Activated T-helper 2 cell treated with anti-CD3 and anti-CD28 coated beads, Interferon-gamma antibody, Interleukin-2, Interleukin-4, amounts not matched to agents 10 μg/mL and 5 μg/mL and 100 μg/mL, durations not matched to agents 14 hours and 24 hours and 36 hours (primary cell): ENCODE data around the gene BARD1. TPM values are rescaled to one million over a fixed set of nuclear protein-coding genes. Genes with fewer than 3 reads are reported as not detected.
A peak's percentile ranks its signal among the peaks of the same experiment; 100 is the strongest.
"Not testable (repeated sequence)": the region's sequence is repeated elsewhere in the genome, so short reads cannot be mapped to it uniquely, and the experiment has no call there.

Source experiments
- DNase-seq: peaks from one replicate; pipeline ENCODE4 v3.0.0; 2021; ENCODE audit warnings: low spot score
- H3K27ac Mint-ChIP-seq: one replicate; pipeline ENCODE4 v1.8.0; 2021; ENCODE audit warnings: mixed read lengths
- H3K27me3 Mint-ChIP-seq: one replicate; pipeline ENCODE4 v1.8.0; 2021; ENCODE audit warnings: low read depth, mixed read lengths
- H3K36me3 Mint-ChIP-seq: one replicate; pipeline ENCODE4 v1.8.0; 2021; ENCODE audit warnings: low read depth, mixed read lengths
- H3K4me1 Mint-ChIP-seq: one replicate; pipeline ENCODE4 v1.8.0; 2021; ENCODE audit warnings: low read depth, mixed read lengths
- H3K4me3 Mint-ChIP-seq: one replicate; pipeline ENCODE4 v1.8.0; 2021; ENCODE audit warnings: low read depth, mild to moderate bottlenecking, moderate library complexity, mixed read lengths
- H3K9me3 Mint-ChIP-seq: one replicate; pipeline ENCODE4 v1.8.0; 2021; ENCODE audit warnings: mixed read lengths
- intact Hi-C: fragments of 100-400 bp; cut with micrococcal nuclease; formaldehyde crosslinking; loops from one replicate; pipeline ENCODE4 v1.15.1; 2023
- total RNA-seq: library from RNA; stranded (reverse); gene quantifications from 2 replicates; pipeline ENCODE4 v1.2.3, GENCODE V29; 2022

Gene BARD1
- total RNA-seq, 1 donor from 2014 or later: 33.2 TPM

DNA sequence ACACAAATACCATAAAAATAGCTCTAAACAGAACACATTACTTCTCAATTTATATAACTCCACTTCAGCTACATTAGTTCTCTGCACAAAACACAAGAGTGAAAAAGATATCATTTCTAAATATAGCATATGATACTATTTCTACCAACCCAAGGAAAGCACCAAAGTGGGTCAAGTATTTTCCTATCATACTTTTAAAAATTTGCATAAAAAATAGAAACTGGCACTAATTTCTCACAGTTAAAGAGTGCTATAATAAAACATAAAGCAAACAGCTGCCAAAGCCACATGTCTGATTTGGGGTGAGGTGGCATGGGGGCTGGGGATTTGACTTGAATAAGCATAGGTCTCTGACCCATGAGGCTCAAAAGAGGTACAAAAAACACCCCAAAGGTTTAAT is 61.5 kb downstream of the BARD1 start:
- intact Hi-C loops: no loop called here
- peaks cover 76% of the 10 kb centered on the region for H3K36me3 Mint-ChIP-seq
- no peaks in the 10 kb centered on the region for H3K9me3 Mint-ChIP-seq
- no peaks in the 10 kb centered on the region for H3K27me3 Mint-ChIP-seq
- no peak overlapping the region for H3K4me3 Mint-ChIP-seq
- no peak overlapping the region for H3K27ac Mint-ChIP-seq
- no peak for DNase-seq
- H3K4me1 Mint-ChIP-seq: peaks cover 6% of the 10 kb centered on the region

DNA sequence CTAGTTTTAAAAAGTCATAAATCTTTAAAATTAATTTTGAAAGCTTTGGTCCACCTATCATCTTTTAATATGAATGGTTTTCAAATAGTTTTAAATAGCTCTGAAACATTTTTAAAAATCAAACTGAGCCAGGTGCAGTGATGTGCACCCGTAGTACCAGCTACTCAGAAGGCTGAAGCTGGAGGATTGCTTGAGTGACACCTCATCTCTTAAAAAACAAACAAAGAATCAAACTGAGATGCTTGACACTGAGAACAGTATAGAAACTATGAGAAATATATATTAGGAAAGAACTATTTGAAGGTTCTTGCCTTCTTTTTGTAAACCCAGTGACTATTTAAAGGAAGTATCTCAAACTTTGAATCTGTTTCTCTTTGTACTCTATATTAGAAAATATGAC is 67.4 kb downstream of the BARD1 start:
- Mint-ChIP-seq H3K27ac (no peak overlapping the region), H3K9me3 (no peaks in the 10 kb centered on the region), H3K4me1 (peaks cover 19% of the 10 kb centered on the region), H3K27me3 (no peaks in the 10 kb centered on the region), H3K36me3 (peaks cover 58% of the 10 kb centered on the region), H3K4me3 (no peak overlapping the region)
- no peak for DNase-seq
- intact Hi-C loops: no loop called here

DNA sequence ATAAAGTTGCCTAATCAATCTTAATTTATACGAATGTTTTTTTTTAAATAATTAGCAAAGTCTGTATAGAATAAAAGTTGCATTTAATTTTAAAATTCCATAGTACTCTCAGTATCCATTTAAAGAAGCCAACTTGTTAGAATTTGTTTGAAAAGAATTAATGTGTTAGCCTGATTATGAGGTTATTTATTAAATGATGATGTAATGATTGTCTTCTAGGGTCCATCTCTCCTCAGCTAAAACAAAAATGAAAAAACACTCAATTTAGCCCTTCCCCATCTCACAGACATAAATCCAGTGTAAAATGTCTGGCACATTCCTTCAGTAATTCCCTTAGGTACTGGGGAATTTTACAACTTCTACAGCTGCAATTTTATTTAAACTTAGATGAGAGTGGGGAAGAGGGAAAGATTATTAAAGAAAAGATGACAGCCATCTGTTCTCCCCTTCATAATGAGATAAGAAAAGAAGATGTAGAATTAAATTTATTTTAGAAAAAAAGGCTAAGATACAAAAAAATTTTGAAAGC is 68.6 kb downstream of the BARD1 start:
- H3K36me3 Mint-ChIP-seq: peaks cover 55% of the 10 kb centered on the region
- H3K4me1 Mint-ChIP-seq: peaks cover 18% of the 10 kb centered on the region
- no peak for DNase-seq
- no peaks in the 10 kb centered on the region for H3K9me3 Mint-ChIP-seq
- no peak overlapping the region for H3K4me3 Mint-ChIP-seq
- intact Hi-C loops: no loop called here
- no peak overlapping the region for H3K27ac Mint-ChIP-seq
- H3K27me3 Mint-ChIP-seq: no peaks in the 10 kb centered on the region

DNA sequence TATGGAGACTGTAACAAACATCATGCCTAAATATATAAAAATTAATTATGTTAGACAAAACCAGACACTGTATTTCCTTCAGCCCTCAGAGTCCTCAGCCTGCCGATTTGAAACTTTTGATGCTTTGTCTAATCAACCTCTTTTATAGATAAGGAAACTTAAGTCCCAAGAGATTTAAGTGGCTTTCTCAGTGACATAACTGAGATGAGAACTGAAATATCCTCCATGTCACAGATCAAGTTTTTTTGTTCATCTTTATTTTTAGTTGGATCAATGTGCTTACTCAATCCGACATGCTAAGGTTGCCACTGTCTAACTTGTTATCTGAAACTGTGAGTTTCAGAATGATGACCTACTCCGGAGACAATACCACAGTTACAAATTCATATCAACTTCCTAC is 72.3 kb downstream of the BARD1 start:
- H3K4me1 Mint-ChIP-seq: peaks cover 21% of the 10 kb centered on the region
- DNase-seq: no peak
- intact Hi-C loops: loop anchor here (2.0 kb wide), 1 partner anchor 72 kb away; the partner anchor contains the start of gene BARD1
- H3K4me3 Mint-ChIP-seq: no peak overlapping the region
- no peaks in the 10 kb centered on the region for H3K9me3 Mint-ChIP-seq
- H3K27ac Mint-ChIP-seq: no peak overlapping the region
- peaks cover 45% of the 10 kb centered on the region for H3K36me3 Mint-ChIP-seq
- no peaks in the 10 kb centered on the region for H3K27me3 Mint-ChIP-seq

DNA sequence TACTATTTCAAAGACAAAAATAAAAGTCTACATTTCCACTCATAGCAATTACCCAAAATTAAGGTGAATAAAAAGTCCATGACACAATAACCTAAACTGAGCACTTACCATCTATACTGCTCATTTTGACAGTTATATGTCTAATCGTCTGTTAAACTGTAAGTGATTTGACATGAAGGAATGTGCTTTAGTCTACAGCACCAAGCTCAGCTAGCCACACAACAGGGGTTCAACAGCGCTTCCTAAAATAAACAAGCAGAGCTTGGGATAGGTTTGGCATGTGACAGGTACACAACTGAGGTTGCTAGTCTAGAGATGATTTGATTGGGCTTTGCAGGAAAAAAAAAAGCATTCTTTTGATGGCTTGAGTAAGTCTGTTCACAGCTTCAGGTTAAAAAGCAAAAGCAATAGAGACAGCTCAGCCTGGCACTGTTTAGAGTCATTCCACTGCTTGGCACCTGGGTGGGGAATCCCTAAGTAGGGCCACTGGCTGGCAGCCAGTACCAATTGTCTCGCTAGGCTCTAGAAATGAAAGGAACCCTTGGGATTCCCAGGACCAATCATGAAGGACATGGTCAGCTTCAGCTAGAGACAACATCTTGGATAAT is 78.6 kb downstream of the BARD1 start:
- intact Hi-C loops: no loop called here
- no peaks in the 10 kb centered on the region for H3K9me3 Mint-ChIP-seq

DNA sequence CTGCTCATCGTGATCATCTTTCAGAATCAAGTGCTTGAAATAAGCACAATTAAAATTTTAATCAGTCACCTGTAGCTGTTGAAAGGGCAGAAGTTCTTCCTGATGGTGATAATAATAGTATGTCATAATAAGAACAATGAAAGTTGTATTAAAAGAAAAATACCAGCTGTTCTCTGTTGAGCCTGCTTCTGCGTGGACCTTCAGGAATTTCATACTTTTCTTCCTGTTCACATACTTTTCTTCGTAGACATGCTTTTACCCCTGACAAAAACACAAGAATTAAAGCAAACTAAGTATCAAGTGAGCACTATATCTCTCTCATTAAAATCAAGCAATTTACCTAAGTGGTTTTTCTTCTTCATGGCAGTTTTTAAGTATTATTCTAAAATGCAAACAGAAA is 79.2 kb downstream of the BARD1 start:
- peaks cover 52% of the 10 kb centered on the region for H3K36me3 Mint-ChIP-seq
- H3K4me1 Mint-ChIP-seq: peaks cover 2% of the 10 kb centered on the region
- no peaks in the 10 kb centered on the region for H3K9me3 Mint-ChIP-seq
- H3K27ac Mint-ChIP-seq: no peak overlapping the region
- no peak overlapping the region for H3K4me3 Mint-ChIP-seq
- intact Hi-C loops: no loop called here
- DNase-seq: no peak
- H3K27me3 Mint-ChIP-seq: no peaks in the 10 kb centered on the region

More for the DNA sequence above, 78.6 kb downstream of the BARD1 start:
- Mint-ChIP-seq H3K27me3 (no peaks in the 10 kb centered on the region), H3K36me3 (peaks cover 51% of the 10 kb centered on the region), H3K4me1 (peaks cover 3% of the 10 kb centered on the region), H3K4me3 (no peak overlapping the region), H3K27ac (no peak overlapping the region)
- no peak for DNase-seq

DNA sequence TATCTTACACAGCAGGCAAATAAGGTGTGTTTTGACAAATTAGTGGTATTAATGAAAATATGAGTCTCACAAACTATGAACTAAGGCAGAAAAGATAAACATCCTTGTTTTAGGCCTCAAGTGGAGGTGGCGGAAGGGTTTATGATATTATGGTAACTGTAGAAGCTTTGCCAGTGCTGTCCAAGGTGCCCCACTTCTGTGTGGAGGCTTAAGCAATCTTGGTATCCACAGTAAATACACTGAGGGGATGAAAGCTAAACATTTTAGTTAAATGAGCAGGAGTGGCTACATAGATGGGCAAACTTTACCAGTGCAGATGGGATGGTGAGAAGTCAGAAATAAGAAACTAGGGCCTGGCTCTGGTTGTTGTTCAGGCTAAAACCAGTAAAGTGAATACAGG is 84.7 kb downstream of the BARD1 start:
- Mint-ChIP-seq H3K27ac (no peak overlapping the region), H3K4me3 (no peak overlapping the region), H3K36me3 (peaks cover 85% of the 10 kb centered on the region), H3K27me3 (no peaks in the 10 kb centered on the region), H3K9me3 (peaks cover 9% of the 10 kb centered on the region), H3K4me1 (no peaks in the 10 kb centered on the region)
- DNase-seq: no peak
- intact Hi-C loops: no loop called here

DNA sequence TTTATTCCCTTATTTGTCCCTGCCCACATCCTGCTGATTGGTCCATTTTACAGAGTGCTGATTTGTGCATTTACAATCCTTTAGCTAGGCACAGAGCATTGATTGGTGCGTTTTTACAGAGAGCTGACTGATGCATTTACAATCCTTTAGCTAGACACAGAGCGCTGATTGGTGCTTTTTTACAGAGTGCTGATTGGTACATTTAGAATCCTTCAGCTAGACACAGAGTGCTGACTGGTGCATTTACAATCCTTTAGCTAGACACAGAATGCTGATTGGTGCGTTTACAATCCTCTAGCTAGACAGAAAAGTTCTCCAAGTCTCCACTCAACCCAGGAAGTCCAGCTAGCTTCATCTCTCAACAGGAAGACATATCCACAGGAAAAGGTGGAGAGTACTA is 91.6 kb downstream of the BARD1 start:
- H3K27me3 Mint-ChIP-seq, intact Hi-C loops, H3K27ac Mint-ChIP-seq, DNase-seq, H3K4me3 Mint-ChIP-seq: not testable (repeated sequence)
- peaks cover 55% of the 10 kb centered on the region for H3K36me3 Mint-ChIP-seq
- peaks cover 11% of the 10 kb centered on the region for H3K9me3 Mint-ChIP-seq
- H3K4me1 Mint-ChIP-seq: peaks cover 12% of the 10 kb centered on the region

DNA sequence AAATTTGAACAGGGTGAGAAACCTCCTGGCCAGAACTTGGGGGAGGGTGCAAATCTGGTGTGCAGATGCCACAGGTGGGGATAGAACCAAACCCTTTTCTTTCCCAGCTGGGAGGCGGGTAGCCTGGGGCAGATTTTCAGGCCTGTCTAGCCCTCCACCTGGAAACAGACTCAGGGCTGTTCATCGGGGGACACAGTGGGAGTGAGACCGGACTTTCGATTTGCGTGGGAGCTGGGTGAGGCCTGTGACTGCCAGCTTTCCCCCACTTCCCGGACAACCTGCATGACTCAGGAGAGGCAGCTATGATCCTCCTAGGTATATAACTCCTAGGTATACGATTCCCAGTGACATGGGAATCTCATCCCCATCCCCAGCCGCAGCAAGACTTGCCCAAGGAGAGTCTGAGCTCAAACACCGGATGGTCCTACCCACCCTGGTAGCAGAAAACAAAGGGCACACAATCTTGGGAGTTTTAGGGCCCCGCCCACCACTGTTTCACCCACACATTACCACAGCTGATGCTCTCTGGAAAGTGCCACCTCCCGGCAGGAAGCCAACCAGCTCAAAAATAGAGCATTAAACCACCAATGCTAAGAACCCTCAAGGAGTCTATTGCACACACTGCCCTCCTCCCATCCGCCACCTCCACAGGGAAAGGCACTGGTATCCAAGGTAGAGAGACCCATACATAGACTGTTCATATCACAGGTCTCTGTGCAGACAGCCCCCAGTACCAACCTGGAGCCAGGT is 92.5 kb downstream of the BARD1 start:
- Mint-ChIP-seq H3K4me1 (peaks cover 12% of the 10 kb centered on the region), H3K9me3 (peaks cover 11% of the 10 kb centered on the region), H3K4me3 (no peak overlapping the region), H3K27me3 (no peaks in the 10 kb centered on the region), H3K27ac (peak overlapping the region; percentile 40), H3K36me3 (peaks cover 50% of the 10 kb centered on the region)
- no peak for DNase-seq
- intact Hi-C loops: no loop called here

DNA sequence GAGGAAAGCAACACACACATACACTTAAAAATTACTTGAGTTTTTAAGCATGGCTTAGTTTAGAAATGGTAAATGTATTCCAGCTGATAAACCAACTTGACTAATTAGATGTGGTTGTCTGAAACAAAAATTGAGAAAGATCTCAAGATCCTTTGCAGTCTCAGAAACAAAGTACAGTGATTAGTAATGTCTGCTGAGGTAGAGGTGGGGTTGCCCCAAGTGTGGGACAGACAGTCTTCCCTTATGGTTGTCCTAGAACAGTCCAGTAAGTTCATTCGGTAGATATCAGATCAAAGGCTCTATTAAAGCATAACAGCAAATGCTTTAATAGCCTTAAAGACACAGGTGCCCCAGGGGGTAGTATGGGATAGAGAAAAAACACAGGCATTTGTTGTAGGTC is 94.5 kb downstream of the BARD1 start:
- intact Hi-C loops: no loop called here
- DNase-seq: no peak
- Mint-ChIP-seq H3K27me3 (no peaks in the 10 kb centered on the region), H3K4me3 (no peak overlapping the region), H3K9me3 (peaks cover 7% of the 10 kb centered on the region), H3K36me3 (peaks cover 32% of the 10 kb centered on the region), H3K27ac (no peak overlapping the region), H3K4me1 (peaks cover 18% of the 10 kb centered on the region)

DNA sequence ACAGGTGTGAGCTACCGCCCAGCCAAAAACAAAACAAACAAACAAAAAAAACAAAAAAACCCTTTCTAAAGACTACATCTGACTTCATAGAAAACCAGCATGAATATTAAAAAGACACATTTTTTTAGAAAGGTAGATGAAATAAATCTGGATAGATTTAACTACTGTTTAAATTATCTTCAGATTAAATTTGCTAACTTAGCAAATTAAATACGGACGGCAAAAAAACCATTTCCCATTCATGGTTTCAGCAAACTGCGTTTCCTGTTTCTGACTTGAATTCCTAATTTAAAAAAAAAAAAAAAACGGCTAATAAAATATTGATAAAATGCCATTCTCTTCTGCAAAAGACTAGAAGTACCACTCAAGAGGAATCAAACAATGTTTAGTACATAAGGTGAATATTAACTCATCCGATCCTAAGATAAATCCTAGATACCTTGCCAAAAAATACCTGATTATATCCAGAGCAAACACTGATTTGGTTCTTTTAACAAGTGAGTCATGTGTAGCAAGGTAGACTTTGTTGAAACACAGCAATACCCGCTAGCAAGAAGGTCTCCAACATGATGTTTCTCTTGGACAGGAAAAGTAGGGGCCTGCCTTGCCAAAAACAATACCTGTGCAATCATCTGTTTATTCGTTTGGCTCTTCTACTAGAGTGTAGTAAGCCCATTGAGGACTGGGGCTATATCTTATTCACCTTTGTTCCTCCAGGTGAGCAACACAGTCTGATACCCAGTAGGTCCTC is 96.2 kb downstream of the BARD1 start:
- DNase-seq: no peak
- intact Hi-C loops: no loop called here
- Mint-ChIP-seq H3K4me1 (peaks cover 19% of the 10 kb centered on the region), H3K36me3 (peaks cover 17% of the 10 kb centered on the region), H3K27me3 (no peaks in the 10 kb centered on the region), H3K27ac (no peak overlapping the region), H3K9me3 (peaks cover 4% of the 10 kb centered on the region), H3K4me3 (no peak overlapping the region)

DNA sequence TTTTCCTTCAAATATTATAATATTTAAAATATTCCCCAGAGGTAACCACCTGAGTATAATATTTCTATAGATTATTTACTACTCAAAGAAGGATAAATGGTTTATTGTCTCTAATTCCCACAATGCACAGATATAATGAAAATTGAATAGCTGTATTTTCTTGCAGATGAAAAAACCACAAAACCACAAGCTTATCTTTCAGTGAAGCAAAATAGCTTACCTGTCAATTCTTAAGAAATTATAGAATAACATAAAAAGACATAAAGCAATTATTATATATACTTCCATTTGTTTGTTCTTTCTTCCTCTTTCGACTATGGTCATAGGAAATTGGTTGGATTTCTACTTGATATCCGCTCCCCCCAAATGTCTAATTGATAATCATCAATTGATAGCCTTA is 98.8 kb downstream of the BARD1 start:
- H3K4me3 Mint-ChIP-seq: no peak overlapping the region
- no peaks in the 10 kb centered on the region for H3K36me3 Mint-ChIP-seq
- peaks cover 5% of the 10 kb centered on the region for H3K27me3 Mint-ChIP-seq
- DNase-seq: no peak
- intact Hi-C loops: no loop called here
- H3K4me1 Mint-ChIP-seq: peaks cover 12% of the 10 kb centered on the region
- H3K27ac Mint-ChIP-seq: no peak overlapping the region
- H3K9me3 Mint-ChIP-seq: no peaks in the 10 kb centered on the region

DNA sequence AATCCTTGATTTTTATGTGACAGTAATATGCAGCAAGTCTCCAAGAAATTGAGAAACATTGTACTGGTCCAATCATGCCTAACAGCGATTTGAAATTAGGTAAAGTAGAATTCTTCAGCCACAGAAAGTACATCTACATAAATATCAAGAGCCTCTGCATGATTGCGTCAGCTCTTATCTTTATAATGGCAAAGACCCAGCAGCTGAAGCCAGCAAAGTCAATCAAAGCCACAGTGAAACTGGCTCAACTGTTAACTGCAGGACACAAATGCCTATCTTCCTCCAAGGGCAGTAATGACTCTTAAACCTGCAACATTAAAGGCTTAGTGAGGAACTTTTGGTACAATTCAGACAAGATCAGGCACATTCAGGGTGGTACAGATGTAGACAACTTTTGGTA is 102.5 kb downstream of the BARD1 start:
- no peaks in the 10 kb centered on the region for H3K9me3 Mint-ChIP-seq
- DNase-seq: no peak
- peaks cover 20% of the 10 kb centered on the region for H3K27me3 Mint-ChIP-seq
- H3K27ac Mint-ChIP-seq: no peak overlapping the region
- intact Hi-C loops: no loop called here
- H3K4me1 Mint-ChIP-seq: peaks cover 8% of the 10 kb centered on the region
- no peaks in the 10 kb centered on the region for H3K36me3 Mint-ChIP-seq
- no peak overlapping the region for H3K4me3 Mint-ChIP-seq
